Endothelial cell of umbilical vein (primary cell): ENCODE results near the gene TEX26. TPM values are rescaled to one million over a fixed set of nuclear protein-coding genes. Genes with fewer than 3 reads are reported as not detected.
A peak's percentile ranks its signal among the peaks of the same experiment; 100 is the strongest.

Experiments used
- BruUV-seq: library from RNA; stranded (reverse); fragments of 400-500 nt; replicated peaks from 2 replicates; lab custom pipeline; 2021; lab: Mats Ljungman, UMichigan
- CTCF ChIA-PET: fragments of 300-600, 350-600 bp; sonication (Branson Sonifier 250); formaldehyde crosslinking; loops from one replicate; lab custom pipeline; 2021; ENCODE audit warnings: antibody characterized with exemption, inconsistent platforms; lab: Charles Lee
- POLR2A ChIA-PET: fragments of 300-600, 350-600 bp; sonication (Branson Sonifier 250); formaldehyde crosslinking; loops from one replicate; lab custom pipeline; 2021; ENCODE audit warnings: antibody characterized with exemption, inconsistent platforms; lab: Charles Lee
- DNase-seq: peaks from one replicate; pipeline ENCODE4 v3.0.0-alpha.2; 2011; ENCODE audit warnings: low read depth, low spot score
- FAIRE-seq: peaks from 2 replicates; lab custom pipeline; 2011; peaks lifted over from hg19 to GRCh38; lab: Jason Lieb, UNC
- H2AFZ ChIP-seq: 2 replicates; pipeline ENCODE4 v1.6.0; 2012; ENCODE audit warnings: low read depth, low read length, control low read depth, inconsistent platforms
- H3K27ac ChIP-seq: 2 replicates; pipeline ENCODE4 v1.5.1; 2011; ENCODE audit warnings: low read depth, mild to moderate bottlenecking, control low read depth, low read length, moderate library complexity; ENCODE audit not compliant: insufficient read depth
- H3K27me3 ChIP-seq, 2 experiments: 2 replicates each; pipeline versions ENCODE4 v1.6.0 to v1.6.1; 2011; ENCODE audit warnings: low read length in 2 of 2, mixed read lengths in 1 of 2; ENCODE audit not compliant: control insufficient read depth in 2 of 2, insufficient read depth in 2 of 2
- H3K36me3 ChIP-seq, 2 experiments: 2 replicates in 1 of 2; 3 replicates in 1 of 2; pipeline ENCODE4 v1.5.1; 2011; ENCODE audit warnings: low read length in 2 of 2, mild to moderate bottlenecking in 1 of 2, moderate library complexity in 1 of 2; ENCODE audit not compliant: control insufficient read depth in 2 of 2, insufficient read depth in 2 of 2; ENCODE audit errors: extremely low read depth in 1 of 2
- H3K4me1 ChIP-seq: 3 replicates; pipeline ENCODE4 v1.5.1; 2011; ENCODE audit warnings: mild to moderate bottlenecking, low read length; ENCODE audit not compliant: control insufficient read depth, insufficient read depth; ENCODE audit errors: extremely low read depth
- H3K4me2 ChIP-seq: 2 replicates; pipeline ENCODE4 v1.6.1; 2011; ENCODE audit warnings: low read length, control low read depth, mixed read lengths; ENCODE audit not compliant: insufficient read depth
- H3K4me3 ChIP-seq, 3 experiments: fragments of 200-600 bp in 1 of 3; sonication (generic), shearing (Covaris generic) in 1 of 3; replicated peaks in 1 of 3; 2 replicates each; pipeline ENCODE4 v1.5.1; 2011 to 2016; ENCODE audit warnings: control low read depth in 3 of 3, low read length in 3 of 3, mild to moderate bottlenecking in 2 of 3, inconsistent platforms in 1 of 3, low read depth in 1 of 3, moderate library complexity in 1 of 3; ENCODE audit not compliant: insufficient read depth in 1 of 3
- H3K79me2 ChIP-seq: 2 replicates; pipeline ENCODE4 v1.6.0; 2012; ENCODE audit warnings: low read length, inconsistent platforms; ENCODE audit not compliant: control insufficient read depth, insufficient read depth
- H3K9ac ChIP-seq: replicated peaks from 2 replicates; pipeline ENCODE3; 2011; ENCODE audit warnings: low read length, control low read depth; ENCODE audit not compliant: insufficient read depth; ENCODE audit errors: extremely low read depth
- H3K9me1 ChIP-seq: replicated peaks from 3 replicates; pipeline ENCODE4 v1.6.0; 2011; ENCODE audit warnings: mild to moderate bottlenecking, low read length; ENCODE audit not compliant: control insufficient read depth, insufficient read depth; ENCODE audit errors: extremely low read depth
- H3K9me3 ChIP-seq: replicated peaks from 2 replicates; pipeline ENCODE4 v1.5.1; 2012; ENCODE audit warnings: low read length, inconsistent platforms; ENCODE audit not compliant: control insufficient read depth, insufficient read depth
- H4K20me1 ChIP-seq: replicated peaks from 2 replicates; pipeline ENCODE3; 2011; ENCODE audit warnings: mild to moderate bottlenecking, low read length; ENCODE audit not compliant: control insufficient read depth, insufficient read depth; ENCODE audit errors: extremely low read depth
- GATA2 ChIP-seq: IDR thresholded peaks from 2 replicates; pipeline ENCODE4 v1.7.0; 2011; ENCODE audit warnings: low read depth, mild to moderate bottlenecking, moderate library complexity, mixed read lengths, low read length; ENCODE audit not compliant: insufficient read length, insufficient read depth
- JUN ChIP-seq: IDR thresholded peaks from 2 replicates; pipeline ENCODE4 v1.6.1; 2011; ENCODE audit warnings: borderline replicate concordance, low read depth; ENCODE audit not compliant: insufficient read length, insufficient read depth
- MYC ChIP-seq: IDR thresholded peaks from one replicate; pipeline ENCODE4 v1.6.1; 2011; ENCODE audit warnings: mild to moderate bottlenecking, low read depth, low read length
- POLR2A ChIP-seq: IDR thresholded peaks from 2 replicates; pipeline ENCODE4 v1.6.1; 2012; ENCODE audit warnings: low read depth, mild to moderate bottlenecking, control low read depth, low read length
- POLR2AphosphoS5 ChIP-seq: IDR thresholded peaks from 2 replicates; pipeline ENCODE4 v1.6.1; 2012; ENCODE audit warnings: low read depth, mild to moderate bottlenecking, control low read depth, low read length, moderate library complexity; ENCODE audit not compliant: insufficient read depth
- dilution Hi-C: fragments of 300-500 bp; cut with MboI; formaldehyde crosslinking; loops from one replicate; pipeline ENCODE4 v1.15.0; 2019; ENCODE audit warnings: low sequenced_read_pairs; ENCODE audit not compliant: extremely low pct_ligation_motif_present
- intact Hi-C: fragments of 100-400 bp; cut with micrococcal nuclease; formaldehyde crosslinking; loops from one replicate; pipeline ENCODE4 v1.10.0; 2022
- polyA plus RNA-seq, 4 experiments: library from polyadenylated mRNA; depleted of rRNA in 3 of 4; stranded (reverse) in 3 of 4; unstranded in 1 of 4; fragments of >200 nt; gene quantifications; 2 replicates each; pipeline versions ENCODE4 v1.2.1 to v1.2.3, GENCODE V29; 2011 to 2012; ENCODE audit warnings: missing spikeins in 1 of 4
- total RNA-seq: library from RNA; stranded (reverse); gene quantifications from 2 replicates; pipeline ENCODE4 v1.2.3, GENCODE V29; 2021
- TF ChIP-seq, protein P1 (sequence below): IDR thresholded peaks from 2 replicates; pipeline ENCODE4 v1.6.1; 2011; ENCODE audit not compliant: insufficient read depth, insufficient read length

The TEX26 gene
- total and polyA plus RNA-seq, 2 donors (not counting 3 experiments of a cell fraction or from before 2014, with no cell fraction given) = not detected

GRCh38 chr13:30906411-30907051, 25.9 kb upstream of the TEX26 start:
- Histone ChIP-seq H3K9me3 (no peaks in the 10 kb centered on the region), H2AFZ (peak overlapping the region; percentile 70), H3K36me3 (no peaks in the 10 kb centered on the region), H3K9me1 (no peaks in the 10 kb centered on the region), H3K27me3 (no peaks in the 10 kb centered on the region), H3K4me2 (peak overlapping the region; percentile 74), H3K4me1 (peaks cover 32% of the 10 kb centered on the region), H3K9ac (peak overlapping the region; percentile 81), H3K4me3 (peak overlapping the region; percentile 7 to 43 (median 38)), H3K27ac (peak overlapping the region; percentile 79), H4K20me1 (no peaks in the 10 kb centered on the region), H3K79me2 (peaks cover 7% of the 10 kb centered on the region)
- no peak for FAIRE-seq
- CTCF ChIA-PET = interaction anchor here (0.9 to 3.0 kb wide), 10 partner anchors 14 to 774 kb away, joined by 3 to 13 read pairs (median 5); no protein-coding TSS in a partner anchor
- no TSS peak for BruUV-seq
- TF ChIP-seq, protein P1, sequence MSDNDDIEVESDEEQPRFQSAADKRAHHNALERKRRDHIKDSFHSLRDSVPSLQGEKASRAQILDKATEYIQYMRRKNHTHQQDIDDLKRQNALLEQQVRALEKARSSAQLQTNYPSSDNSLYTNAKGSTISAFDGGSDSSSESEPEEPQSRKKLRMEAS = no peak
- TF ChIP-seq JUN (no peak), POLR2A (peak; percentile 49)
- dilution Hi-C loops = no loop called here
- POLR2A ChIA-PET = interaction anchor here (1.0 kb wide), 1 partner anchor 27 kb away, joined by 3 read pairs; no protein-coding TSS in a partner anchor
- DNase-seq = peak; percentile 48
- intact Hi-C loops = loop anchor here (1.0 to 2.0 kb wide), 4 partner anchors 36 to 138 kb away; no protein-coding TSS in a partner anchor

- Histone ChIP-seq H3K36me3 (no peaks in the 10 kb centered on the region), H3K4me2 (peak overlapping the region; percentile 74), H4K20me1 (no peaks in the 10 kb centered on the region), H3K79me2 (peaks cover 12% of the 10 kb centered on the region), H3K4me1 (peaks cover 32% of the 10 kb centered on the region), H3K4me3 (peak overlapping the region; percentile 7 to 43 (median 38)), H3K9ac (peak overlapping the region; percentile 81), H3K9me3 (no peaks in the 10 kb centered on the region), H3K27ac (peak overlapping the region; percentile 79), H2AFZ (peak overlapping the region; percentile 13), H3K9me1 (no peaks in the 10 kb centered on the region), H3K27me3 (no peaks in the 10 kb centered on the region)
- BruUV-seq = TSS peak; percentile 22
- intact Hi-C loops = loop anchor here (1.0 to 2.0 kb wide), 3 partner anchors 37 to 138 kb away; no protein-coding TSS in a partner anchor
- TF ChIP-seq GATA2 (no peak), POLR2A (no peak), POLR2AphosphoS5 (no peak), MYC (no peak), JUN (no peak)
- POLR2A ChIA-PET = interaction anchor here (1.0 kb wide), 1 partner anchor 28 kb away, joined by 3 read pairs; no protein-coding TSS in a partner anchor
- FAIRE-seq (peak; percentile 74), DNase-seq (peak; percentile 77)
- dilution Hi-C loops = no loop called here
- CTCF ChIA-PET = interaction anchor here (1.1 to 3.0 kb wide), 9 partner anchors 14 to 775 kb away, joined by 3 to 13 read pairs (median 5); no protein-coding TSS in a partner anchor
Measured at GRCh38 chr13:30907121-30907861, 25.2 kb upstream of the TEX26 start.
